NCI-H460 (cell line): Measurements from ENCODE around the gene NACA2. TPM values are rescaled to one million over a fixed set of nuclear protein-coding genes. Genes with fewer than 3 reads are reported as not detected.
"Not testable (repeated sequence)": the region's sequence is repeated elsewhere in the genome, so short reads cannot be mapped to it uniquely, and the experiment has no call there.

ENCODE experiments used
- DNase-seq: peaks from one replicate; pipeline ENCODE4 v3.0.0-alpha.2; 2016; ENCODE audit warnings: low read depth; ENCODE audit errors: extremely low read depth
- polyA plus RNA-seq: library from polyadenylated mRNA; depleted of rRNA; stranded (reverse); fragments of >200 nt; gene quantifications from 2 replicates; pipeline ENCODE4 v1.2.3, GENCODE V29; 2014; cell fraction: nucleus; rRNA removed
- total RNA-seq: library from RNA; depleted of rRNA; stranded (reverse); fragments of >200 nt; shearing (Covaris generic); gene quantifications from 2 replicates; pipeline ENCODE4 v1.2.3, GENCODE V29; 2014; rRNA removed

The NACA2 gene
- total RNA-seq = not detected in 2 replicates
- not detected in 2 replicates for polyA plus RNA-seq

- no peak for DNase-seq
Measured at GRCh38 chr17:61591018-61591417, at the start of gene NACA2. NACA2 (minus strand) TSS chr17:61591219; CDS start chr17:61591180, 39 bp downstream.

GRCh38 chr17:61639818-61640217 is 48.8 kb upstream of the NACA2 start:
- no peak for DNase-seq

GRCh38 chr17:61638087-61638486 is 47.1 kb upstream of the NACA2 start:
- no peak for DNase-seq

GRCh38 chr17:61635913-61636432 is 45.0 kb upstream of the NACA2 start:
- peak; percentile 68 for DNase-seq

- no peak for DNase-seq
Measured at GRCh38 chr17:61634942-61635538, 44.0 kb upstream of the NACA2 start.

GRCh38 chr17:61634011-61634539 is 43.1 kb upstream of the NACA2 start:
- DNase-seq = no peak

- DNase-seq = no peak
Measured at GRCh38 chr17:61632826-61633225, 41.8 kb upstream of the NACA2 start.

GRCh38 chr17:61631800-61632199 is 40.8 kb upstream of the NACA2 start:
- DNase-seq = no peak

GRCh38 chr17:61628158-61628557 is 37.1 kb upstream of the NACA2 start:
- DNase-seq = not testable (repeated sequence)

- DNase-seq = no peak
Measured at GRCh38 chr17:61627658-61628057, 36.6 kb upstream of the NACA2 start.

- DNase-seq = no peak
Measured at GRCh38 chr17:61627125-61627524, 36.1 kb upstream of the NACA2 start.

GRCh38 chr17:61625564-61625963 is 34.5 kb upstream of the NACA2 start:
- DNase-seq = no peak

- no peak for DNase-seq
Measured at GRCh38 chr17:61624951-61625350, 33.9 kb upstream of the NACA2 start.

GRCh38 chr17:61621317-61621716 is 30.3 kb upstream of the NACA2 start:
- DNase-seq = no peak

GRCh38 chr17:61619953-61620352 is 28.9 kb upstream of the NACA2 start:
- no peak for DNase-seq

GRCh38 chr17:61619493-61619892 is 28.5 kb upstream of the NACA2 start:
- DNase-seq = no peak

GRCh38 chr17:61618950-61619349 is 27.9 kb upstream of the NACA2 start:
- no peak for DNase-seq

GRCh38 chr17:61617330-61617729 is 26.3 kb upstream of the NACA2 start:
- no peak for DNase-seq

- DNase-seq = no peak
Measured at GRCh38 chr17:61616783-61617182, 25.8 kb upstream of the NACA2 start.

GRCh38 chr17:61614219-61614618 is 23.2 kb upstream of the NACA2 start:
- DNase-seq = no peak

GRCh38 chr17:61611323-61611722 is 20.3 kb upstream of the NACA2 start:
- no peak for DNase-seq

- no peak for DNase-seq
Measured at GRCh38 chr17:61605692-61606091, 14.7 kb upstream of the NACA2 start.
